Activated T-helper 9 cell treated with anti-CD3 and anti-CD28 coated beads, Interleukin-2, amount 50 U/mL, for 16 hours (primary cell): ENCODE data around the gene TNPO3.
"Not testable (repeated sequence)": the region's sequence is repeated elsewhere in the genome, so short reads cannot be mapped to it uniquely, and the experiment has no call there.

Source experiments
- DNase-seq: peaks from one replicate; pipeline ENCODE4 v3.0.0-alpha.2; 2020; ENCODE audit warnings: low read depth

The TNPO3 gene

GRCh38 chr7:129069021-129069420 lies 14.1 kb upstream of the TNPO3 start:
- DNase-seq = no peak

GRCh38 chr7:129067943-129068548 lies 13.1 kb upstream of the TNPO3 start:
- DNase-seq = no peak

- not testable (repeated sequence) for DNase-seq
These were observed 12.2 kb upstream of the TNPO3 start for GRCh38 chr7:129067132-129067561.

GRCh38 chr7:129066290-129067131 lies 11.6 kb upstream of the TNPO3 start:
- no peak for DNase-seq

GRCh38 chr7:129055861-129056464 lies 1.1 kb upstream of the TNPO3 start:
- no peak for DNase-seq

GRCh38 chr7:129055294-129055816 lies 444 bp upstream of the TNPO3 start:
- DNase-seq = no peak

- DNase-seq = no peak
These were observed 923 bp downstream of the TNPO3 start for GRCh38 chr7:129053938-129054437.

- DNase-seq = no peak
These were observed 2.5 kb downstream of the TNPO3 start for GRCh38 chr7:129052441-129052840.

- DNase-seq = not testable (repeated sequence)
These were observed 3.5 kb downstream of the TNPO3 start for GRCh38 chr7:129051459-129051858.

GRCh38 chr7:129047761-129048160 lies 7.2 kb downstream of the TNPO3 start:
- no peak for DNase-seq

GRCh38 chr7:129045682-129046081 lies 9.2 kb downstream of the TNPO3 start:
- DNase-seq = no peak

GRCh38 chr7:129043012-129043411 lies 11.9 kb downstream of the TNPO3 start:
- no peak for DNase-seq

GRCh38 chr7:129041142-129042085 lies 13.5 kb downstream of the TNPO3 start:
- DNase-seq = no peak

- not testable (repeated sequence) for DNase-seq
These were observed 16.4 kb downstream of the TNPO3 start for GRCh38 chr7:129038468-129038867.

GRCh38 chr7:129037585-129037984 lies 17.3 kb downstream of the TNPO3 start:
- DNase-seq = no peak

GRCh38 chr7:129032017-129032416 lies 22.9 kb downstream of the TNPO3 start:
- no peak for DNase-seq

GRCh38 chr7:129030440-129030839 lies 24.5 kb downstream of the TNPO3 start:
- DNase-seq = no peak

GRCh38 chr7:129024125-129024524 lies 30.8 kb downstream of the TNPO3 start:
- DNase-seq = no peak

GRCh38 chr7:129021656-129022055 lies 33.3 kb downstream of the TNPO3 start:
- no peak for DNase-seq

- DNase-seq = no peak
These were observed 36.9 kb downstream of the TNPO3 start for GRCh38 chr7:129017933-129018538.

GRCh38 chr7:129017264-129017663 lies 37.6 kb downstream of the TNPO3 start:
- DNase-seq = no peak
